ENCODE data around the gene TMPRSS2.

Gene TMPRSS2

DNA sequence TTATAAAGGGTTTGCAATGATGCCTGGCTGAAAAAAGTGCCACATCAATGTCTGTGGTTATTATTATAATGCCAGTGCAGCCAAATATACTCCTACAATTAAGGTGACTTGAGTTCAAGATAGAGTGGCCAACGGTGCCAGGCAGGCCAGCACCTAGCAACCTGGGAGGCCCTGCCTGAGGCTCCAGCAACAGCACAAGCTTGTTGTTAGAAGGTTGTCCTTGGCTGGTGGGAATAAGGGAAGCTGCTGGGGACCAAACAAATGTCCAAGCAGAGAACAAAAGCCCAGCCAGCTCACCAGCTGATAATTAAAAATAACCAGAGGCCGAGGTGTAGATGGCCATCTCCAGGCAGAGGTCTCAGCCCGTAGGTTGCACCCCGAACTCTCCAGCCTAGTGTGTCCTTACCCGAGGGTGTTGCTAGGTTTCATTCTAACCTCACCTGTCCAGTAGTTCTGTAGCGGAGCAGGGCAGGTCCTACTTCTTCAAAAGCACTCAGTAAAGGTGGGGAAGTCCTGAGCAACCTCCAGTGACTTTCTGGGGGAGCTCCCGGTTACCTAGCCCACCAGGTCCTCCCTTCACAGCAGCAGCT, 1.9 kb downstream of the TMPRSS2 start:
- Histone ChIP-seq H3K4me2 (ENCODE audit: insufficient read depth, low read length, poor library complexity, severe bottlenecking) (no peak overlapping the region), H3K23ac (ENCODE audit: low read depth, low read length, poor library complexity) (no peak overlapping the region), H3K4me1 (ENCODE audit: control insufficient read depth in 2 of 2, insufficient read depth in 1 of 2, low read depth in 1 of 2, low read length in 2 of 2) (peaks cover 0 to 6% of the 10 kb centered on the region in 2 donors), H2BK15ac (ENCODE audit: low read length) (peak overlapping the region; percentile 9), H2BK12ac (ENCODE audit: low read length) (no peak overlapping the region), H3K36me3 (replicated peaks in 1 of 2; ENCODE audit: control insufficient read depth in 2 of 2, insufficient read depth in 2 of 2, low read length in 2 of 2) (no peaks in the 10 kb centered on the region), H4K91ac (ENCODE audit: low read depth, low read length, poor library complexity) (no peak overlapping the region), H4K8ac (ENCODE audit: low read depth, low read length) (no peak overlapping the region), H2BK5ac (ENCODE audit: low read length) (no peak overlapping the region), H2BK120ac (ENCODE audit: low read depth, low read length) (no peak overlapping the region), H3K18ac (ENCODE audit: low read length) (no peak overlapping the region), H3K9me3 (replicated peaks in 1 of 2; ENCODE audit: control insufficient read depth in 2 of 2, insufficient read depth in 1 of 2, low read depth in 1 of 2, low read length in 2 of 2) (peaks cover 0 to 2% of the 10 kb centered on the region in 2 donors), H3K27ac (replicated peaks; ENCODE audit: low read length) (no peak overlapping the region), H2AK5ac (ENCODE audit: low read depth, low read length) (no peak overlapping the region), H3K4ac (ENCODE audit: low read length) (no peak overlapping the region), H3K14ac (ENCODE audit: low read length) (no peak overlapping the region), H3K79me1 (ENCODE audit: low read depth, low read length) (no peaks in the 10 kb centered on the region), H2AFZ (ENCODE audit: low read length) (no peak overlapping the region), H3K9ac (ENCODE audit: low read depth, low read length, poor library complexity) (no peak overlapping the region), H3K27me3 (ENCODE audit: control insufficient read depth in 3 of 3, insufficient read depth in 3 of 3, low read depth in 1 of 3, low read length in 3 of 3) (peaks cover 18 to 56% (median 46%) of the 10 kb centered on the region in 3 experiments), H3K4me3 (ENCODE audit: low read length in 2 of 2) (no peak overlapping the region)
- DNase-seq (ENCODE audit: low spot score): no peak
- no CpG with 5 or more reads among the region's 7 CpGs for WGBS, 2 donors (ENCODE audit: extremely low coverage in 2 of 2, insufficient read length in 2 of 2, insufficient replicate concordance in 1 of 2)

DNA sequence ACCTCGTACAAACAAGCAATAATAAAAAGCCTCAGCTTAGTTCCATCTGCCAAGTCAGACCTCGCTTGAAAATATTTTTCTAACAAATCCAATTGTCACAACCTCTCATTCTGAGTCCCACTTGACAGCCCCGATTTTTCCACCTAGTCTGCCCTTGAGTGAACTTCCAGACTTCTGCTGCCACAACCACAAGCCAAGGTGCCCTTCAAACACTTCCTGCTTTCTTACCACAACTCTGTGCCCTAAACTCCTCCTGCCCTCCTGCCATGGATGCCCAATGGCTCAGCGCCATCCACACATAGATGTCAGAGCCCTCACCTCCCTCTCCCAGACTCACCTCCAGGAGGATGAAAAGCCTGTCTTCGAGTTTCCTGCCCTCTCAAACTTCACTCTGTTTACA, 3.9 kb downstream of the TMPRSS2 start:
- Histone ChIP-seq H3K4me2 (ENCODE audit: insufficient read depth, low read length, poor library complexity, severe bottlenecking) (no peak overlapping the region), H3K27me3 (ENCODE audit: control insufficient read depth in 3 of 3, insufficient read depth in 3 of 3, low read depth in 1 of 3, low read length in 3 of 3) (peaks cover 18 to 57% (median 38%) of the 10 kb centered on the region in 3 experiments)

DNA sequence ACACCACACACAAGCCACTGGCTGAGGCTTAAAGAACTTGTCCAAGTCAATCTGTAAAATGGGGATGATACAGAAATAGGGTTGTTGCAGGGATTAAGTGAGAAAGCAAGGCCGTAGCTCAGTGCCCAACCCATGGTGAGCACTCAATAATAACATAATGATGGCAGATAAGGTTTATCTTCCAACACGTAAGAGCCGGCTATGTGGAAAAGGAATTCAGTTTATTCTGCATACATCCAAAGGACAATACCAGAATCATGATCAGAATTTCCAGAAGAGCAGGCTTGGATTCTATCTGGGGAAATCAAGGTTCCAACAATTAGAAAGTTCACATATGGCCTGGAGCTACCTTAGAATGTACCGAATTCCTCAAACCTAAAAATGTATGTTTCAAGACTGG, 4.6 kb downstream of the TMPRSS2 start:
- Histone ChIP-seq H2BK120ac (ENCODE audit: low read depth, low read length) (no peak overlapping the region), H3K27me3 (ENCODE audit: control insufficient read depth in 3 of 3, insufficient read depth in 3 of 3, low read depth in 1 of 3, low read length in 3 of 3) (peaks cover 15 to 50% (median 31%) of the 10 kb centered on the region in 3 experiments), H3K4me1 (ENCODE audit: control insufficient read depth in 2 of 2, insufficient read depth in 1 of 2, low read depth in 1 of 2, low read length in 2 of 2) (peaks cover 0 to 4% of the 10 kb centered on the region in 2 donors), H3K23ac (ENCODE audit: low read depth, low read length, poor library complexity) (no peak overlapping the region), H3K9me3 (replicated peaks in 1 of 2; ENCODE audit: control insufficient read depth in 2 of 2, insufficient read depth in 1 of 2, low read depth in 1 of 2, low read length in 2 of 2) (peaks cover 0 to 2% of the 10 kb centered on the region in 2 donors), H3K27ac (replicated peaks; ENCODE audit: low read length) (no peak overlapping the region), H3K9ac (ENCODE audit: low read depth, low read length, poor library complexity) (no peak overlapping the region), H3K4ac (ENCODE audit: low read length) (no peak overlapping the region), H4K8ac (ENCODE audit: low read depth, low read length) (no peak overlapping the region), H3K36me3 (replicated peaks in 1 of 2; ENCODE audit: control insufficient read depth in 2 of 2, insufficient read depth in 2 of 2, low read length in 2 of 2) (no peaks in the 10 kb centered on the region), H2BK5ac (ENCODE audit: low read length) (no peak overlapping the region), H2AFZ (ENCODE audit: low read length) (no peak overlapping the region), H2BK12ac (ENCODE audit: low read length) (no peak overlapping the region), H2BK15ac (ENCODE audit: low read length) (no peak overlapping the region), H3K4me3 (ENCODE audit: low read length in 2 of 2) (no peak overlapping the region), H3K4me2 (ENCODE audit: insufficient read depth, low read length, poor library complexity, severe bottlenecking) (no peak overlapping the region), H3K14ac (ENCODE audit: low read length) (no peak overlapping the region), H2AK5ac (ENCODE audit: low read depth, low read length) (no peak overlapping the region), H3K18ac (ENCODE audit: low read length) (no peak overlapping the region), H4K91ac (ENCODE audit: low read depth, low read length, poor library complexity) (no peak overlapping the region), H3K79me1 (ENCODE audit: low read depth, low read length) (no peaks in the 10 kb centered on the region)
- WGBS, 2 donors (ENCODE audit: extremely low coverage in 2 of 2, insufficient read length in 2 of 2, insufficient replicate concordance in 1 of 2): no CpG with 5 or more reads among the region's 4 CpGs
- no peak for DNase-seq (ENCODE audit: low spot score)

More for the DNA sequence above, 3.9 kb downstream of the TMPRSS2 start:
- Histone ChIP-seq H2AFZ (ENCODE audit: low read length) (no peak overlapping the region), H3K27ac (replicated peaks; ENCODE audit: low read length) (no peak overlapping the region), H2BK15ac (ENCODE audit: low read length) (no peak overlapping the region), H3K9ac (ENCODE audit: low read depth, low read length, poor library complexity) (no peak overlapping the region), H2BK120ac (ENCODE audit: low read depth, low read length) (no peak overlapping the region), H3K23ac (ENCODE audit: low read depth, low read length, poor library complexity) (no peak overlapping the region), H2BK12ac (ENCODE audit: low read length) (no peak overlapping the region), H4K91ac (ENCODE audit: low read depth, low read length, poor library complexity) (no peak overlapping the region), H4K8ac (ENCODE audit: low read depth, low read length) (no peak overlapping the region), H2BK5ac (ENCODE audit: low read length) (no peak overlapping the region), H3K9me3 (replicated peaks in 1 of 2; ENCODE audit: control insufficient read depth in 2 of 2, insufficient read depth in 1 of 2, low read depth in 1 of 2, low read length in 2 of 2) (peaks cover 0 to 2% of the 10 kb centered on the region in 2 donors), H3K4me3 (ENCODE audit: low read length in 2 of 2) (no peak overlapping the region), H3K4me1 (ENCODE audit: control insufficient read depth in 2 of 2, insufficient read depth in 1 of 2, low read depth in 1 of 2, low read length in 2 of 2) (peaks cover 0 to 6% of the 10 kb centered on the region in 2 donors), H3K79me1 (ENCODE audit: low read depth, low read length) (no peaks in the 10 kb centered on the region), H2AK5ac (ENCODE audit: low read depth, low read length) (no peak overlapping the region), H3K36me3 (replicated peaks in 1 of 2; ENCODE audit: control insufficient read depth in 2 of 2, insufficient read depth in 2 of 2, low read length in 2 of 2) (no peaks in the 10 kb centered on the region), H3K14ac (ENCODE audit: low read length) (no peak overlapping the region), H3K18ac (ENCODE audit: low read length) (no peak overlapping the region), H3K4ac (ENCODE audit: low read length) (no peak overlapping the region)
- no CpG with 5 or more reads among the region's 5 CpGs for WGBS, 2 donors (ENCODE audit: extremely low coverage in 2 of 2, insufficient read length in 2 of 2, insufficient replicate concordance in 1 of 2)
- DNase-seq (ENCODE audit: low spot score): no peak

DNA sequence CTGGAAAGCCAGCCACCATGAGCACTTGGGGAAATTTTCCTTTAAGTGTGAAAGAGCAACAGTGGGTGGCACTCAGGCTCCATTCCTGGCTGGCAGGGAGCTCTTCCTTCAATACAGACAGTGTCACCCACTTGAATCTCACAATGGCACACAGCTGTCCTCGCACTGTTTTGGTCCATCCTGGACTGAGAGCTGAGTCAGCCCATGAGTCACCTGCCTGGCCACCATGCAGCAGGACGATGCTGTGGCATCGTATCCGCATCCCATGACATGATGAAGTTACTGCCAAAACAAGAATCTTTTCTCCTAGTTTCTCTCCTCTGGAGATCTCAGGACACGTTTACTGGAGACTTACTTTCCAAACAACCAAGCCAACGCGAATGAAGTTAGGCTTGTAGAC, 6.0 kb downstream of the TMPRSS2 start:
- peaks cover 0 to 2% of the 10 kb centered on the region in 2 donors for H3K9me3 ChIP-seq (replicated peaks in 1 of 2; ENCODE audit: control insufficient read depth in 2 of 2, insufficient read depth in 1 of 2, low read depth in 1 of 2, low read length in 2 of 2)
- peaks cover 0 to 2% of the 10 kb centered on the region in 2 donors for H3K4me1 ChIP-seq (ENCODE audit: control insufficient read depth in 2 of 2, insufficient read depth in 1 of 2, low read depth in 1 of 2, low read length in 2 of 2)
- no peak overlapping the region for H2AK5ac ChIP-seq (ENCODE audit: low read depth, low read length)
- H2BK5ac ChIP-seq (ENCODE audit: low read length): no peak overlapping the region
- H3K4me2 ChIP-seq (ENCODE audit: insufficient read depth, low read length, poor library complexity, severe bottlenecking): no peak overlapping the region
- H3K4ac ChIP-seq (ENCODE audit: low read length): no peak overlapping the region
- no peaks in the 10 kb centered on the region for H3K36me3 ChIP-seq (replicated peaks in 1 of 2; ENCODE audit: control insufficient read depth in 2 of 2, insufficient read depth in 2 of 2, low read length in 2 of 2)
- no peak overlapping the region for H3K9ac ChIP-seq (ENCODE audit: low read depth, low read length, poor library complexity)
- DNase-seq (ENCODE audit: low spot score): no peak
- no peak overlapping the region for H3K27ac ChIP-seq (replicated peaks; ENCODE audit: low read length)
- no peaks in the 10 kb centered on the region for H3K79me1 ChIP-seq (ENCODE audit: low read depth, low read length)
- H2BK120ac ChIP-seq (ENCODE audit: low read depth, low read length): no peak overlapping the region
- no peak overlapping the region for H2BK15ac ChIP-seq (ENCODE audit: low read length)
- no peak overlapping the region for H3K18ac ChIP-seq (ENCODE audit: low read length)
- H3K14ac ChIP-seq (ENCODE audit: low read length): no peak overlapping the region
- no peak overlapping the region for H3K4me3 ChIP-seq (ENCODE audit: low read length in 2 of 2)
- no peak overlapping the region for H3K23ac ChIP-seq (ENCODE audit: low read depth, low read length, poor library complexity)
- no peak overlapping the region for H2BK12ac ChIP-seq (ENCODE audit: low read length)
- peaks cover 7 to 37% (median 19%) of the 10 kb centered on the region in 3 experiments for H3K27me3 ChIP-seq (ENCODE audit: control insufficient read depth in 3 of 3, insufficient read depth in 3 of 3, low read depth in 1 of 3, low read length in 3 of 3)
- no peak overlapping the region for H2AFZ ChIP-seq (ENCODE audit: low read length)
- H4K91ac ChIP-seq (ENCODE audit: low read depth, low read length, poor library complexity): no peak overlapping the region
- no CpG with 5 or more reads among the region's 7 CpGs for WGBS, 2 donors (ENCODE audit: extremely low coverage in 2 of 2, insufficient read length in 2 of 2, insufficient replicate concordance in 1 of 2)
- no peak overlapping the region for H4K8ac ChIP-seq (ENCODE audit: low read depth, low read length)

All from neuronal stem cell (in vitro differentiated cells).